Measurements from ENCODE around the gene EP400.

GRCh38 chr12:132111654-132112304, 162.0 kb downstream of the EP400 start:
- no peak for TF ChIP-seq RAD21 (IDR thresholded peaks at IDR 0.05; ENCODE audit: low read length)
- TF ChIP-seq RFX5 (IDR thresholded peaks at IDR 0.05; ENCODE audit: low read depth, low read length): no peak
- no peak for TF ChIP-seq CTCF (conservative IDR thresholded peaks at IDR 0.05; ENCODE audit: low read depth, low read length)
- no peak for TF ChIP-seq BHLHE40 (IDR thresholded peaks at IDR 0.05; ENCODE audit: low read depth, low read length)
- TF ChIP-seq POLR2A (IDR thresholded peaks at IDR 0.05; ENCODE audit: low read depth, low read length): no peak
- no peak for TF ChIP-seq MAZ (IDR thresholded peaks at IDR 0.05; ENCODE audit: borderline replicate concordance, low read depth, low read length)
- no peak for TF ChIP-seq CEBPB (IDR thresholded peaks at IDR 0.05; ENCODE audit: low read depth, low read length)
- TF ChIP-seq SMC3 (IDR thresholded peaks at IDR 0.05; ENCODE audit: low read depth, low read length): no peak
- TF ChIP-seq MAFK (IDR thresholded peaks at IDR 0.05; ENCODE audit: low read depth, low read length): no peak
- TF ChIP-seq MXI1 (IDR thresholded peaks at IDR 0.05; ENCODE audit: borderline replicate concordance, low read depth, low read length): no peak
- no peak for TF ChIP-seq FOS (IDR thresholded peaks at IDR 0.05; ENCODE audit: low read depth, low read length)
